MM.1S (cell line): ENCODE results near the gene MAML3.

Experiments
- DNase-seq: peaks from one replicate; pipeline ENCODE4 v3.0.0-alpha.2; 2015
- H2AFZ ChIP-seq: fragments of 300-600 bp; sonication (generic); 2 replicates; pipeline ENCODE4 v1.6.0; 2016; ENCODE audit warnings: antibody characterized with exemption, low read length
- H3F3A ChIP-seq: fragments of 300-600 bp; sonication (generic); 2 replicates; pipeline ENCODE4 v1.6.1; 2016; ENCODE audit warnings: mild to moderate bottlenecking, antibody characterized with exemption, low read length, moderate library complexity, mixed read lengths; ENCODE audit not compliant: insufficient read depth
- H3K27ac ChIP-seq: fragments of 300-600 bp; sonication (generic); 2 replicates; pipeline ENCODE4 v1.5.1; 2016; ENCODE audit warnings: mild to moderate bottlenecking, low read length
- H3K27me3 ChIP-seq: fragments of 300-600 bp; sonication (generic); replicated peaks from 2 replicates; pipeline ENCODE4 v1.6.0; 2016; ENCODE audit warnings: low read length; ENCODE audit not compliant: insufficient read depth
- H3K36me3 ChIP-seq: fragments of 300-600 bp; sonication (generic); replicated peaks from 2 replicates; pipeline ENCODE4 v1.6.1; 2016; ENCODE audit warnings: mild to moderate bottlenecking, low read length, mixed read lengths; ENCODE audit not compliant: insufficient read depth
- H3K4me1 ChIP-seq: fragments of 300-600 bp; sonication (generic); 2 replicates; pipeline ENCODE4 v1.6.1; 2016; ENCODE audit warnings: low read length, mixed read lengths
- H3K4me2 ChIP-seq: fragments of 300-600 bp; sonication (generic); 2 replicates; pipeline ENCODE4 v1.6.0; 2016; ENCODE audit warnings: low read depth, low read length
- H3K4me3 ChIP-seq: fragments of 300-600 bp; sonication (generic); 2 replicates; pipeline ENCODE4 v1.5.1; 2016; ENCODE audit warnings: low read length, mixed read lengths
- H3K79me2 ChIP-seq: fragments of 300-600 bp; sonication (generic); 2 replicates; pipeline ENCODE4 v1.6.1; 2016; ENCODE audit warnings: mixed run types, low read length, mixed read lengths
- H3K9ac ChIP-seq: fragments of 300-600 bp; sonication (generic); 2 replicates; pipeline ENCODE4 v1.6.1; 2016; ENCODE audit warnings: low read length, mixed read lengths
- H3K9me2 ChIP-seq: fragments of 300-600 bp; sonication (generic); replicated peaks from 2 replicates; pipeline ENCODE4 v1.6.1; 2016; ENCODE audit warnings: mild to moderate bottlenecking, low read length, mixed read lengths; ENCODE audit not compliant: insufficient read depth
- H3K9me3 ChIP-seq: fragments of 300-600 bp; sonication (generic); replicated peaks from 2 replicates; pipeline ENCODE4 v1.6.1; 2016; ENCODE audit warnings: mild to moderate bottlenecking, low read length, mixed read lengths; ENCODE audit not compliant: insufficient read depth
- H4K20me1 ChIP-seq: fragments of 300-600 bp; sonication (generic); 2 replicates; pipeline ENCODE4 v1.6.1; 2016; ENCODE audit warnings: mild to moderate bottlenecking, low read length, moderate library complexity, mixed read lengths; ENCODE audit not compliant: insufficient read depth
- EZH2 ChIP-seq: fragments of 300-600 bp; sonication (generic); optimal IDR thresholded peaks from 2 replicates; pipeline ENCODE3; 2017; ENCODE audit warnings: low read depth, mild to moderate bottlenecking, antibody characterized with exemption, low read length, mixed read lengths
- EZH2phosphoT487 ChIP-seq: fragments of 300-600 bp; sonication (generic); IDR thresholded peaks from 2 replicates; pipeline ENCODE4 v1.6.1; 2018; ENCODE audit warnings: antibody characterized with exemption, low read length
- TF ChIP-seq, protein P1 (sequence below): fragments of 300-600 bp; sonication (generic); IDR thresholded peaks from 2 replicates; pipeline ENCODE4 v1.5.1; 2016; ENCODE audit warnings: antibody characterized with exemption, low read length, mixed read lengths

Gene MAML3

DNA sequence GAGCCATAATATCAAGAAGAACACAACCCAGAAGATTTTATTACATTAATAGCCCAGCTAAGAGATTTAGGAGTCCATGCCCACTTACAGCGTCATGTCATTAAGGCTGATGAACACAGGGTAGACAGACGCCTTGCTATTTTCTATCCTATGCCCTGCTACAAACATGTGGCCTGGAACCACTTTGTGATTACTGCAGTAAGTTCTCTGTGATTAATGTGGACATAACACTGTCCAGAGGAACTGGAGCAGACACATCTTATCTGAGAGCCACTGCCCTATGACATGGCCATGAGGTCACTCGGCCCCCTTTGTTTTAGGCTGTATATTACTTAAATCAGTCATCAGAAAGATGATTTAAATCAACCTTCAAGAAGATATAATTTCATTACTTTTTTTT lies 211.7 kb downstream of the MAML3 start:
- Histone ChIP-seq H4K20me1 (no peaks in the 10 kb centered on the region), H3K9me2 (no peaks in the 10 kb centered on the region), H3K9me3 (no peaks in the 10 kb centered on the region), H3K36me3 (no peaks in the 10 kb centered on the region), H3K9ac (no peak overlapping the region), H3K4me1 (peaks cover 12% of the 10 kb centered on the region), H3K79me2 (no peaks in the 10 kb centered on the region), H3K27me3 (no peaks in the 10 kb centered on the region), H3F3A (0 out of 2 replicates have a peak, but pooled peaks cover 3% of the 10 kb centered on the region), H3K4me2 (no peak overlapping the region), H3K4me3 (no peak overlapping the region), H2AFZ (no peak overlapping the region), H3K27ac (no peak overlapping the region)
- TF ChIP-seq EZH2phosphoT487 (no peak), EZH2 (no peak)
- TF ChIP-seq, protein P1, sequence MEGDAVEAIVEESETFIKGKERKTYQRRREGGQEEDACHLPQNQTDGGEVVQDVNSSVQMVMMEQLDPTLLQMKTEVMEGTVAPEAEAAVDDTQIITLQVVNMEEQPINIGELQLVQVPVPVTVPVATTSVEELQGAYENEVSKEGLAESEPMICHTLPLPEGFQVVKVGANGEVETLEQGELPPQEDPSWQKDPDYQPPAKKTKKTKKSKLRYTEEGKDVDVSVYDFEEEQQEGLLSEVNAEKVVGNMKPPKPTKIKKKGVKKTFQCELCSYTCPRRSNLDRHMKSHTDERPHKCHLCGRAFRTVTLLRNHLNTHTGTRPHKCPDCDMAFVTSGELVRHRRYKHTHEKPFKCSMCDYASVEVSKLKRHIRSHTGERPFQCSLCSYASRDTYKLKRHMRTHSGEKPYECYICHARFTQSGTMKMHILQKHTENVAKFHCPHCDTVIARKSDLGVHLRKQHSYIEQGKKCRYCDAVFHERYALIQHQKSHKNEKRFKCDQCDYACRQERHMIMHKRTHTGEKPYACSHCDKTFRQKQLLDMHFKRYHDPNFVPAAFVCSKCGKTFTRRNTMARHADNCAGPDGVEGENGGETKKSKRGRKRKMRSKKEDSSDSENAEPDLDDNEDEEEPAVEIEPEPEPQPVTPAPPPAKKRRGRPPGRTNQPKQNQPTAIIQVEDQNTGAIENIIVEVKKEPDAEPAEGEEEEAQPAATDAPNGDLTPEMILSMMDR, result no peak
- no peak for DNase-seq

DNA sequence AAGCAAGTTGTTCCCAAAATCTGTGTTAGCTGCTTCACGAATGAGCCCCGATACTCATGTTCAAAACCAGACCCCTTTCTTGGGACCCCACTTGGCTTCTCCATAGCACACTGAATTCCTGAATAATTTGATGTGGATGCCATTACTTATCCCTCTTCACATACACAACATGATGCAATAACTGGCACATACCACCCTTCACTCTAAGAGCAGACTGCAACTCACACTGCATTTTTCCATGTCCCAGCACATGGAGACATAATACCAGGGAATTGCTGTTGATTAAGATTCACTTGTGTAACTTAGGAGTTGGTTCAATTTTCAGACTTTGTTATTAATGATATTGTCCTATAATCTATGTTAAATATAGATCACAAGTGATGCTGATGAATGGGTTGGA lies 213.4 kb downstream of the MAML3 start:
- no peaks in the 10 kb centered on the region for H3K9me2 ChIP-seq
- TF ChIP-seq EZH2phosphoT487, result no peak
- TF ChIP-seq EZH2, result no peak
- TF ChIP-seq, protein P1, result no peak
- H3K4me1 ChIP-seq, result no peaks in the 10 kb centered on the region
- H3K79me2 ChIP-seq, result no peaks in the 10 kb centered on the region
- H3K4me2 ChIP-seq, result no peak overlapping the region
- H3K36me3 ChIP-seq, result no peaks in the 10 kb centered on the region
- no peak overlapping the region for H3K9ac ChIP-seq
- H4K20me1 ChIP-seq, result no peaks in the 10 kb centered on the region
- no peak overlapping the region for H3K27ac ChIP-seq
- no peaks in the 10 kb centered on the region for H3F3A ChIP-seq
- no peak overlapping the region for H3K4me3 ChIP-seq
- no peak overlapping the region for H2AFZ ChIP-seq
- no peak for DNase-seq
- H3K9me3 ChIP-seq, result no peaks in the 10 kb centered on the region
- H3K27me3 ChIP-seq, result no peaks in the 10 kb centered on the region

DNA sequence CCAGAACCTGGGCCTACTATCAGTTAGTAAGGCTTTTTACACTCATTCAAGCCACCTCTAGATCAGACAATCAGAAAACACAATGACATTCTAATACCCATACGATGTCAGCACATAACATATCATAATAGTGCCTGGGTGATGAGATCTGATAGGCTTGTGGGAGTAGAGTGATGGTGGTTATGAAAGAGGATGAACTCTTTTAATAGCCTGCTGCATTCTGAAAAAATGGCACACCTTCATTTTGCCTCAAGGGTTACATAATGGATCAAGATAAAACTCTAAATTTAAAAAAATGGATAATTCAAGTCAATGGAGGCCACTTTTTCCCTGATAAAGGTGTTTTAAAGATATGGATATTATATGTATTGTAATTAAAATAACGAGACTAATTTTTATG lies 215.6 kb downstream of the MAML3 start:
- H3K9me2 ChIP-seq, result no peaks in the 10 kb centered on the region
- no peaks in the 10 kb centered on the region for H3K9me3 ChIP-seq
- H4K20me1 ChIP-seq, result no peaks in the 10 kb centered on the region
- no peaks in the 10 kb centered on the region for H3F3A ChIP-seq
- no peak overlapping the region for H3K27ac ChIP-seq
- no peak for DNase-seq
- no peak overlapping the region for H3K4me3 ChIP-seq
- H3K4me2 ChIP-seq, result no peak overlapping the region
- H3K27me3 ChIP-seq, result no peaks in the 10 kb centered on the region
- H3K36me3 ChIP-seq, result no peaks in the 10 kb centered on the region
- H2AFZ ChIP-seq, result no peak overlapping the region
- no peak for TF ChIP-seq EZH2phosphoT487
- no peaks in the 10 kb centered on the region for H3K4me1 ChIP-seq
- no peaks in the 10 kb centered on the region for H3K79me2 ChIP-seq
- no peak overlapping the region for H3K9ac ChIP-seq

DNA sequence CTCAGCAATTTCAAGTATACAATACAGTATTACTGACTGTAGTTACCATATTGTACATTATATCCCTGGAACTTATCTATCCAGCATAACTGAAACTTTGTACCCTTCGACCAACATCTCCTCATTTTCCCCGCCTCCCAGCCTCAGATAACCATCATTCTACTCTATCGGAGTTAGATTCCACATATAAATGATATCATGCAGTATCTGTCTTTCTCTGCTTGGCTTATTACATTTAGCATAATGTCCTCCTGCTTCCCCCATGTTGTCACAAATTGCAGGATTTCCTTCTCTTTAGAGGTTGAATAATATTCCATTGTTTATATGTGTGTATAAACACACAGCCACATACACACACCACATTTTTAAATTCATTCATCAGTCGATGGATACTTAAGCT lies 218.1 kb downstream of the MAML3 start:
- Histone ChIP-seq H3K4me2 (no peak overlapping the region), H4K20me1 (no peaks in the 10 kb centered on the region), H3K27me3 (no peaks in the 10 kb centered on the region), H3K36me3 (no peaks in the 10 kb centered on the region), H2AFZ (no peak overlapping the region), H3K9me3 (no peaks in the 10 kb centered on the region), H3K27ac (no peak overlapping the region), H3K9ac (no peak overlapping the region), H3F3A (no peaks in the 10 kb centered on the region), H3K4me1 (no peaks in the 10 kb centered on the region), H3K79me2 (no peaks in the 10 kb centered on the region), H3K9me2 (no peaks in the 10 kb centered on the region), H3K4me3 (no peak overlapping the region)
- DNase-seq, result no peak
- TF ChIP-seq EZH2phosphoT487 (no peak), EZH2 (no peak)
- TF ChIP-seq, protein P1, result no peak
